Neural crest cell (in vitro differentiated cells): ENCODE results near the gene LY6G6C. TPM values are rescaled to one million over a fixed set of nuclear protein-coding genes. Genes with fewer than 3 reads are reported as not detected.

Source experiments
- DNase-seq: peaks from one replicate; pipeline ENCODE4 v3.0.0; 2021; ENCODE audit warnings: low read depth, mixed read lengths, low spot score
- H3K27ac Mint-ChIP-seq: one replicate; pipeline ENCODE4 v1.8.0; 2021; ENCODE audit warnings: mild to moderate bottlenecking, mixed read lengths; ENCODE audit not compliant: unreplicated experiment
- H3K27me3 Mint-ChIP-seq: 2 replicates; pipeline ENCODE4 v1.8.0; 2021; ENCODE audit warnings: low read depth, mild to moderate bottlenecking, mixed read lengths
- H3K36me3 Mint-ChIP-seq: 2 replicates; pipeline ENCODE4 v1.8.0; 2021; ENCODE audit warnings: low read depth, mild to moderate bottlenecking, mixed read lengths
- H3K4me1 Mint-ChIP-seq: 2 replicates; pipeline ENCODE4 v1.8.0; 2021; ENCODE audit warnings: mixed read lengths
- H3K4me3 Mint-ChIP-seq: one replicate; pipeline ENCODE4 v1.8.0; 2021; ENCODE audit warnings: mild to moderate bottlenecking, mixed read lengths
- H3K9me3 Mint-ChIP-seq: 2 replicates; pipeline ENCODE4 v1.8.0; 2021; ENCODE audit warnings: mixed read lengths
- total RNA-seq: library from RNA; stranded (reverse); gene quantifications from 2 replicates; pipeline ENCODE4 v1.2.1, GENCODE V29; 2021
- TF ChIP-seq, protein P1 (sequence below): fragments of 200-600 bp; sonication (generic); conservative IDR thresholded peaks from 2 replicates; pipeline ENCODE4 v1.5.0; 2021; ENCODE audit warnings: antibody characterized with exemption, mild to moderate bottlenecking

Gene LY6G6C
- total RNA-seq, 1 donor from 2014 or later = 1.2 TPM

DNA sequence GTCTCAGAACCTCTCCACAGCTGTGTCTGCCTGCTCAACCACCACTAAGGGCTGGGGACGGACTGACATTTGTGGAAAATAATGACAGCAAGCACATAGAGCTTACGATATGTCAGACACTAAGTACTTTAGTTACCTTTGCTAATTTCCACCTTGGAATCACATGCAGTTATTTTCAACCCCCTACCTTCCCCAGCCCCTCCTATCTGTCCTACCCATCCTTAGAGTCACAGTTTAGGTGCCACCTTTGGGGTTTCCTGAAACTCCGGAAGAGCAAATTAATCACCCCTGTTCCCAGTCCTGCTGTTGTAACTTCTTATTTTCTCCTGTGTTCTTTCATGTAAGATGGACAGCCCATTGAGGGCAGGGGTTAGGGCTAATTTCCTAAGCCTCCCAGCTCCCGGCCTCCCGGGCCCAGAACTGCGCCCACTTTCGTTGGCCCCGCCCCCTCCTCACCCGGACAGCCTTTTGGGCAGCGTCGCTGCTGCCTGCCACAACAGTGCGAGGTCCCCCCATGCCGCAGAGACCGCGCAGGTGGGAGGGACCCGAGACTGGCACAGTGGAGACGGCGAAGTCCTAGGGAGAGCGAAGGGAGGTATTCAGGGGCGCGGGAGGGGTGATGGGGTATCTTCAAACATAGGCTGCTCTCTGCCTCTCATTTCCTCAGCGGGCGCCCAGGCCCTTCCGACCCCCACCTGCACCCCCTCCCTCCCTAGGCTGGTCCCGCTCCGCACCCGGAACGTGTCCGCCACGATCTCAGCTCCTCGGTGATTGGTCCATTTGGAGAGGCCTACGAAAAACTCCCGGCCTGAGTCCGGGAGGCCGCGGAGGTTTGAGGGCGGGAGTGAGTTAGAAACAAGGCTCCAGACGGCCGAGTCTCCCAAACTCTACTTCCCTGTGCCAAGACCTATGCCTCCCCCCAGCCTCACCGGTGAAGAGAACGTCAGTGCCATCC lies 6.4 kb upstream of the LY6G6C start:
- Mint-ChIP-seq H3K27me3 (peaks cover 4% of the 10 kb centered on the region), H3K27ac (no peak overlapping the region), H3K9me3 (no peaks in the 10 kb centered on the region), H3K36me3 (peaks cover 41% of the 10 kb centered on the region), H3K4me3 (peak overlapping the region; percentile 98), H3K4me1 (peaks cover 33% of the 10 kb centered on the region)
- no peak for DNase-seq
- TF ChIP-seq, protein P1, sequence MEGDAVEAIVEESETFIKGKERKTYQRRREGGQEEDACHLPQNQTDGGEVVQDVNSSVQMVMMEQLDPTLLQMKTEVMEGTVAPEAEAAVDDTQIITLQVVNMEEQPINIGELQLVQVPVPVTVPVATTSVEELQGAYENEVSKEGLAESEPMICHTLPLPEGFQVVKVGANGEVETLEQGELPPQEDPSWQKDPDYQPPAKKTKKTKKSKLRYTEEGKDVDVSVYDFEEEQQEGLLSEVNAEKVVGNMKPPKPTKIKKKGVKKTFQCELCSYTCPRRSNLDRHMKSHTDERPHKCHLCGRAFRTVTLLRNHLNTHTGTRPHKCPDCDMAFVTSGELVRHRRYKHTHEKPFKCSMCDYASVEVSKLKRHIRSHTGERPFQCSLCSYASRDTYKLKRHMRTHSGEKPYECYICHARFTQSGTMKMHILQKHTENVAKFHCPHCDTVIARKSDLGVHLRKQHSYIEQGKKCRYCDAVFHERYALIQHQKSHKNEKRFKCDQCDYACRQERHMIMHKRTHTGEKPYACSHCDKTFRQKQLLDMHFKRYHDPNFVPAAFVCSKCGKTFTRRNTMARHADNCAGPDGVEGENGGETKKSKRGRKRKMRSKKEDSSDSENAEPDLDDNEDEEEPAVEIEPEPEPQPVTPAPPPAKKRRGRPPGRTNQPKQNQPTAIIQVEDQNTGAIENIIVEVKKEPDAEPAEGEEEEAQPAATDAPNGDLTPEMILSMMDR = no peak

DNA sequence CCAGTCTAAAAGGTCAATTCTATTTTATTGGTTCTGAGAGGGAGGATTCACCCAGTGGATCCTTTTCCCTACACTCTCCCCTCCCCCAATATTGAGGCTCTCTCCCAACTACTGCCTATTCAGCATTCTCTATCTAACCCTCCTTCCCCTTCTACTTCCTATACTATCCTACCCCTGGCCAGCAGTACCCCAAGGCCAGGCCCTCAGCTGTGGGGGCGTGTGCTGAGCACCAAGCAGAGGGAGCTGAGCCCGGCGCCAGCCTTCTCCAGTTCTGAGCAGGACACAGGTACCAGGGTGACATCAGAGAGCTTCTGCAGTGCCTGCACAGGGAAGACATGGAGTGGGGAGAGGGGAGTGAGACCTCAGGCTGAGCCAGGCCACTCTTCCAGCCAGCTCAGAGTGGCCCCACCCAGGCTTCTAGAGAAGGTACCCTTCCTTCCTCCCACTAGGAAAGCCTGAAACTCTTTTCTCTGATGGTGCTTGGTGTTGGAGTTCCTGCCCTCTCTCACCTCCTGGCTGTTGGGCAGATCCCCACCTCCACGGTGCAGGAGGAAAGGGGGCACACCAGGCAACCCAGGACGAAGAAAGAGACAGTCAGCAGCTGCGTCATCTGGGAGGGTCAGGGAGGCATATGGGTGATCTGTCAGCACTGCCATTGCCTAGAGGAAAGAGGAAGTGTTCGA lies 5.6 kb upstream of the LY6G6C start:
- no peak for DNase-seq
- Mint-ChIP-seq H3K4me1 (peaks cover 33% of the 10 kb centered on the region), H3K9me3 (no peaks in the 10 kb centered on the region), H3K27ac (no peak overlapping the region), H3K36me3 (peaks cover 40% of the 10 kb centered on the region), H3K27me3 (peaks cover 4% of the 10 kb centered on the region), H3K4me3 (peak overlapping the region; percentile 80)
- TF ChIP-seq, protein P1 = no peak

DNA sequence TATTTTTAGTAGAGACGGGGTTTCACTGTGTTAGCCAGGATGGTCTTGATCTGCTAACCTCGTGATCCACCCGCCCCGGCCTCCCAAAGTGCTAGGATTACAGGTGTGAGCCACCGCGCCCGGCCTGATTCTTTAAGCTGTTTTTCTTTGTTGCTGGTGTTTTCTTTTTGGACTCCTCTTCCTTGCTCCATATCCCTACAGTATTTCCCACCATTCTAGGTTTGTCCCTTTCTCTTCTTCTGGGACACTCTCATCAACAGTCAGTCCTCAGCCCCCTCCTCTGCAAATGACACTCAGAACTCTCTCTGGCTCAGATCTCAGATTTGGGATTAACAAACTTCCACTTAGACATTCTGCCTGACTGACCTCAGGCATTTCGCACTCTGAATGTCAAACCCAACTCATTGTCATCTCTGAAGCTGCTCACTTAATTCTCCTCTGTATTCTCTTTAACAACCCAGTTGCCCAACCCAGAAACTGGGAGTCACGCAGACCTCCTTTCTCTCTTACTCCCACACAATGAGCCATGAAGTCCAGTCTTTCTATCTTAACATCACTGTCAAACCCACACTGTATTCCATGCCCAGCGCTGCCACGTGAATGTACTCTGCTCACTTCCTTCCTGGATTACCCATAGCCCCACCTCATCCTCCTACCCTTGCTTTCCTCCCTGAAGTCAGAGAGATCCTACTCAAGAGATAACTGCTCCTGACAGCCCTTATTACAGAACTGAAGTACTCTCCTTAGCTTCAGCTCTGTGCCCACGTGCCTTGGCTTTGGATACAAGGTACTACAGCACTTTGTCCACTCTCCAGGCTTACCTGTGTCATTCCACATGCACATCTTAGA lies 4.2 kb upstream of the LY6G6C start:
- H3K4me3 Mint-ChIP-seq = peak overlapping the region; percentile 45
- peaks cover 7% of the 10 kb centered on the region for H3K27me3 Mint-ChIP-seq
- no peaks in the 10 kb centered on the region for H3K9me3 Mint-ChIP-seq
- TF ChIP-seq, protein P1 = no peak
- H3K27ac Mint-ChIP-seq = peak overlapping the region; percentile 38
- peaks cover 36% of the 10 kb centered on the region for H3K36me3 Mint-ChIP-seq
- DNase-seq = no peak
- H3K4me1 Mint-ChIP-seq = peaks cover 28% of the 10 kb centered on the region

DNA sequence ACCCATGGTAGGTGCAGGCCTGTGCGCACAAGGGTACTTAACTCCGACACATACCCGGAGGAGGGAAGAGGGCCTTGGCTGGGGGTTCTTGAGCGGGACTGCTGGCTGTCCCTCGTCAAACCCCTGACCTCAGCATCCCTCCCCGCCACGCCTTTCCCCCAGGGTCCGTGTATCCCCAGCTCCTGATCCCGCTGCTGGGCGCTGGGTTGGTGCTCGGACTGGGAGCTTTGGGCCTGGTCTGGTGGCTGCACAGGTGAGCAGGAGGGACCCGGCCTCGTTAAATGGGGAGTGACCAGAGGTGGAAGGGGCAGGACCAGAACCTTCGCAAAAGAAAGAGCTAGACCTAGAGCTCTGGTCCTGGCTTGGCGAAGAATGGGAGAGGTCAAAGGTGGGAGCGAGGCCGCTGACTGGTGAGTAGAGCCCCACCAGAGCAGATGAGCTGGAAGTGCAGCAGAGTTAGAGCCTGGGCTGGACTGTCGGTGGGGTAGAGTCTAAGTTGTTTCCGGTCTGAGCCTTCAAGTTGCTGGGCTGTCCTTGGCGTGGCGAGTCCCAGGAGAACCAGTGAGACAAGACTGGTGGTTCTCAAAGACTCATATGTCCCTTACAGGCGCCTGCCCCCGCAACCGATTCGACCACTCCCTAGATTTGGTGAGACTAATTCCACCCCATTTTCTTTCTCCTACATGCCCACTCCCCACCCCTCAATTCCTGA lies 2.6 kb upstream of the LY6G6C start:
- TF ChIP-seq, protein P1 = no peak
- H3K27me3 Mint-ChIP-seq = peaks cover 3% of the 10 kb centered on the region
- H3K4me1 Mint-ChIP-seq = peaks cover 16% of the 10 kb centered on the region
- peaks cover 28% of the 10 kb centered on the region for H3K36me3 Mint-ChIP-seq
- no peak for DNase-seq
- H3K9me3 Mint-ChIP-seq = no peaks in the 10 kb centered on the region
- peak overlapping the region; percentile 27 for H3K4me3 Mint-ChIP-seq
- no peak overlapping the region for H3K27ac Mint-ChIP-seq
